GM19463 (cell line): Measurements from ENCODE around the gene NT5DC4.
A peak's percentile ranks its signal among the peaks of the same experiment; 100 is the strongest.

Experiments used
- ATAC-seq: cut with Tn5 transposase; IDR thresholded peaks from one replicate; pipeline ENCODE4 v1.9.1; 2021; ENCODE audit warnings: mild to moderate bottlenecking, moderate library complexity; ENCODE audit not compliant: unreplicated experiment

Gene NT5DC4

GRCh38 chr2:112722816-112723546 is 2.2 kb downstream of the NT5DC4 start:
- no peak for ATAC-seq

GRCh38 chr2:112723547-112723940 is 2.7 kb downstream of the NT5DC4 start:
- no peak for ATAC-seq

- no peak for ATAC-seq
These were observed 3.2 kb downstream of the NT5DC4 start for GRCh38 chr2:112723995-112724394.

- ATAC-seq, result no peak
These were observed 4.0 kb downstream of the NT5DC4 start for GRCh38 chr2:112724591-112725525.

GRCh38 chr2:112725545-112726457 is 5.0 kb downstream of the NT5DC4 start:
- no peak for ATAC-seq

- ATAC-seq, result peak; percentile 81
These were observed 5.8 kb downstream of the NT5DC4 start for GRCh38 chr2:112726487-112727190.

GRCh38 chr2:112727276-112728028 is 6.6 kb downstream of the NT5DC4 start:
- no peak for ATAC-seq

GRCh38 chr2:112728029-112728362 is 7.2 kb downstream of the NT5DC4 start:
- no peak for ATAC-seq

- no peak for ATAC-seq
These were observed 7.8 kb downstream of the NT5DC4 start for GRCh38 chr2:112728378-112729175.

- ATAC-seq, result no peak
These were observed 9.4 kb downstream of the NT5DC4 start for GRCh38 chr2:112730216-112730615.

- no peak for ATAC-seq
These were observed 10.0 kb downstream of the NT5DC4 start for GRCh38 chr2:112730791-112731190.

- no peak for ATAC-seq
These were observed 10.7 kb downstream of the NT5DC4 start for GRCh38 chr2:112731479-112731878.

- no peak for ATAC-seq
These were observed 12.6 kb downstream of the NT5DC4 start for GRCh38 chr2:112733456-112733855.

GRCh38 chr2:112733871-112734270 is 13.1 kb downstream of the NT5DC4 start:
- ATAC-seq, result no peak

GRCh38 chr2:112737542-112738232 is 16.9 kb downstream of the NT5DC4 start:
- ATAC-seq, result no peak

GRCh38 chr2:112740527-112740926 is 19.7 kb downstream of the NT5DC4 start:
- ATAC-seq, result no peak

GRCh38 chr2:112749755-112750559 is 29.1 kb downstream of the NT5DC4 start:
- ATAC-seq, result peak; percentile 81

GRCh38 chr2:112750560-112750843 is 29.7 kb downstream of the NT5DC4 start:
- no peak for ATAC-seq
